HG02623 (cell line): ENCODE measurements around the gene NHLRC4.

Experiments used
- ATAC-seq: cut with Tn5 transposase; IDR thresholded peaks from one replicate; pipeline ENCODE4 v1.9.1; 2021; ENCODE audit warnings: moderate library complexity; ENCODE audit not compliant: unreplicated experiment

NHLRC4 gene

GRCh38 chr16:530111-530817, 36.5 kb upstream of the NHLRC4 start:
- ATAC-seq, result no peak

DNA sequence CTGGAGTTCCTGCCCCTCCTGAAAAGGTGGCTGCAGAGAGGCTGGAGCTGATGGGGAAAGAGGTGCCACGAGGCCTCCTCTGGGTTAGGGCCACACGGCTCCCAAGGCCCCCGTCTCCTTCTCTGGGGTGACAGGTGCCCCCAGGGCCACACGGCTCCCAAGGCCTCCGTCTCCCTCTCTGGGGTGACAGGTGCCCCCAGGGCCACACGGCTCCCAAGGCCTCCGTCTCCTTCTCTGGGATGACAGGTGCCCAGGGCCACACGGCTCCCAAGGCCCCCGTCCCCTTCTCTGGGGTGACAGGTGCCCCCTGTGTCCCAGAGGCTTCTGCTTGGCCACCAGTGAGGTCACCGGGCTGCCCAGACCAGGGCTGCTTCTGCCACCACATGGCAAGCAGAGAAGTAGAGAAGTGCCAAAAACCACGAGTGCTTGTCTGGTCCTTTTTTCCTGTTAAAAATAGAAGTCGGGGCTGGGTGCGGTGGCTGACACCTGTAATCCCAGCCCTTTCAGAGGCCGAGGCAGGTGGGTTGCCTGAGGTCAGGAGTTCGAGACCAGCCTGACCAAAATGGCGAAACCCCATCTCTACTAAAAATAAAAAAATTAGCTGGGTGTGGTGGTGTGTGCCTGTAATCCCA, 35.2 kb upstream of the NHLRC4 start:
- no peak for ATAC-seq

- ATAC-seq, result no peak
These were observed 33.2 kb upstream of the NHLRC4 start for GRCh38 chr16:533391-534123.

DNA sequence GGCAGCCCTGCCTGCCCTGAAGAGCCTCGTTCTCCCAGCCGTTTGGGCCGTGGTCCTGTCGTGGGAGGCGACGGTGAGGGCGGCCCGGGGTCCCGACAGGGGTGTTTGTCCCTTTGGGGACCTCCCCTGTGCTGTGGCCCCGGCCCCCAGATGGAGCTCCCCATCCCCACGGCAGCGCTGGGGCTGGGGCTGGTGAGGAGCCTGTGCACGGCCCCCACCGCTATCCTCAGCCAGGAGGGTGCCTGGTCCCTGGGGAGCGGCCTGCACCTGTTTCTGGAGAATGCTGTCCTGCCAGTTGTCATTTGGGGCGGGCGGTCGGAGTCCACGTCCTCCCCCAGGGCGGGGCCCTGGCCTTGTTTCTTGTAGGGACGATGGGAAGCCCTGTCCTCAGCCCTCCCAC, 32.7 kb upstream of the NHLRC4 start:
- no peak for ATAC-seq

GRCh38 chr16:534856-535445, 31.9 kb upstream of the NHLRC4 start:
- no peak for ATAC-seq

DNA sequence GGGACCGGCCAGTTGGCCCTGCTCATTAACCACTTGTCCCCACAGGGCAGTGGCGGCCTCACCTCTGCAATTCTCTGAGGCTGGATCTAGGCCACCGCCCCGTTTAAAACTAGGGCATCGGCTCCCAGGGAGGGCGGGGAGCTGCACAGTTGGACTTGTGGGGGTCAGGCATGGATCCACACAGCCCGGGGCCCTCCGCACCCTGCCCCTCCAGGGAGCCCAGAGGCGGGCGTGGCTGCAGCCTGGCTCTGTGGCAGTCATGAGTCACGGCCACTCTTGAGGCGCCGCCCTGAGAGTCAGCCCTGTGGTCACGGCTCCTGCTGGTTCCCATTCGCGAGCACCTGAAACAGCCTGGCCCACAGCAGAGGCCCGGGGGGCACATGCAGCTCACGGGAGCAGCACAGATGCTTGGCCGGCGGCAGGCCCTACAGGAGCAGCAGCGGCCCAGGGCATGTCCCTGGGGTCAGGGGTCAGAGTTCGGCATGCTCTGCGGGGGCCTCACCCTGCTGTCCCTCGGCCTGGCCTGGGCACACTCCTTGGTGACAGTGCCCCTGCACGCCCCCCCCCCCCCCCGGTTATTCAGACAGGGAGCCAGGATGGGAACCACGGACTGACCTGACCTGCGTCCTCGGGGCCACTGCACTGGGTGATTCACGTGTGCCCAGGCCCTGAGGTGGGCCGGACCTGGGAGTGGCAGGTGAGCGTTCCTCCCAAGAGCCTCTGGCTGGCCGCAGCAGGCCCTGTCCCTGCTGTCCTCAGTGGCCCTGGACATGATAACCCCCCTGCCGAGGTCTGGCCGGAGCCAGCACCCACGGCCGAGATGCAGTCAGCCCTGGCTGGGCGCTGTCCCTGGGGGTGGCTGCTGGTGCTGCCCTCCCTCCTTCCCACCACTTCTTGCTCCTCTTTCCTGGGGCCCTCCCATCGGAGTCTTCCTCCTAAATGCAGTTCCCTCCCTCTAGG, 31.1 kb upstream of the NHLRC4 start:
- ATAC-seq, result no peak

GRCh38 chr16:536746-537145, 30.1 kb upstream of the NHLRC4 start:
- no peak for ATAC-seq

DNA sequence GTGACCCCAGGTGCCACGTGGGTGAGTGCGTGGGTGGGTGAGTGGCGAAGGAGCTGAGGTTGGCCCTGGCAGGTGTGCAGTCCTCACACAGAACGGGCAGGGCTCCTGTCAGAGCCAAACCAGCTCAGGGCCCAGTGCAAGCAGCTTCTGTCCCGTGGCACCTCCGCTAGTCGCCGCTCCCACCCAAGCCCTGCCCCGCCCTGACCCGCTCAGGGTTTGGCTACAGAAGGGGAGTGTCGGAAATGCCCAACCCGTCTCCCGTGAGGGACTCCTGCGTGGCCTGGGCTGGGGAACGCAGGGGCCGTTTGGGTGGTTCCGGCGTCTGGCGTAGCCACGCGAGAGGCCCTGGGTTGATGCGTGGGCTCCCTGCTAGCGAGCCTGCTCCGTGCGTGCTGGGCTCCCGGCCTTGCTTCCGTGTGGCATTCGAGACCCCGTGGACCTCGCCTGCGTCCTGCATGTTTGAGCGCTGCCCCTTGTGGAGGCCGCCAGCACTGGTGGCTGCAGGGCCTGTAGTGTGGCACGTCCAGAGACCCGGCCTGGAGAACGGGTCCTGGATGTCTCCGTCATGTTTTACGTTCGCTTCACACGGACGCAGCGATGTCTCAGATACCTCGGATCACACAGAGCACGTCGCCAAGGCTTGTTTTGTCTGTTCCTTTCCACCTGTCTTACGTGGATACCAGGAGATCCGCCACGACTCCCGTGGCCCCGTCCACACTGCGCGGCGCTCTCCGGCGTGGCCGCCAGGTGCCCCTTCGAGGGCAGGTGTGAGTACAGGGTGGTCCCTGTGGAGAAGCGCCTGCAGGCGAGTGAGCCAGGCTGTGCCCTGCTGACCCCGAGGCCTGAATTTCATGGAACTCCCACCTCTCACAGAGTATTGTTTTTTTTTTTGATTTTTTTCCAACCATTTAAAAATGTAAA, 29.1 kb upstream of the NHLRC4 start:
- ATAC-seq, result no peak

DNA sequence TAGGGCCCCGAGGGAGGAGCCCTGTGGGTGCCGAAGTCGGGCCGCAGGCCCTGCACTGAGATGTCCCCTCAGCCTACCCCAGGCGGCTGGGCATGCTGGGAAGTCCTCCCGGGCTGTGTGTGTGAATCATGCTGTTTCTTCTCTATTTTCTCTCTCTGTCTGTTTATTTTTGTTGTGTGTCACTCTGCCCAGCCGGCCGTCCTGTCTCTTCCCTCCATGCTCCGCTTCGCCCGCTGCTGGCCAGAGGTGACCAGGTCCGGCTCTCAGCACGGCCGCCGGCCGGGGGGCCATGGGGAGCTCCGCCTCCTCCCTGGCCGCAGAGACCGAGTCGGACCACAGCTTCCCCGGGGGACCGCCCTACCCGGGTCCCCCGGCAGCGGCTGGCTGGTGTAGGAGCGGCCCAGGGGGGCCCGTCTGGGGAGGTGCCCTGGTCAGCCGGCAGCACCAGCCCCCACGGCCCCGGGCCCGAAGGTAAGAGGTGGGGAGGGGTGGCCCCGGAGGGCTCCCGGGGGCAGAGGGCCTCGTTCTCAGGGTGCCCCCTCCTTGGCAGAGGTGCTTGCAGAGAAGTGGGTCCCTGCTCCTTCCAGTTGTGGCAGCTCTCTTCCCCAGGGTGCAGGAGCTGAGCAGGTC, 26.8 kb upstream of the NHLRC4 start:
- no peak for ATAC-seq

GRCh38 chr16:540645-541340, 26.0 kb upstream of the NHLRC4 start:
- no peak for ATAC-seq

DNA sequence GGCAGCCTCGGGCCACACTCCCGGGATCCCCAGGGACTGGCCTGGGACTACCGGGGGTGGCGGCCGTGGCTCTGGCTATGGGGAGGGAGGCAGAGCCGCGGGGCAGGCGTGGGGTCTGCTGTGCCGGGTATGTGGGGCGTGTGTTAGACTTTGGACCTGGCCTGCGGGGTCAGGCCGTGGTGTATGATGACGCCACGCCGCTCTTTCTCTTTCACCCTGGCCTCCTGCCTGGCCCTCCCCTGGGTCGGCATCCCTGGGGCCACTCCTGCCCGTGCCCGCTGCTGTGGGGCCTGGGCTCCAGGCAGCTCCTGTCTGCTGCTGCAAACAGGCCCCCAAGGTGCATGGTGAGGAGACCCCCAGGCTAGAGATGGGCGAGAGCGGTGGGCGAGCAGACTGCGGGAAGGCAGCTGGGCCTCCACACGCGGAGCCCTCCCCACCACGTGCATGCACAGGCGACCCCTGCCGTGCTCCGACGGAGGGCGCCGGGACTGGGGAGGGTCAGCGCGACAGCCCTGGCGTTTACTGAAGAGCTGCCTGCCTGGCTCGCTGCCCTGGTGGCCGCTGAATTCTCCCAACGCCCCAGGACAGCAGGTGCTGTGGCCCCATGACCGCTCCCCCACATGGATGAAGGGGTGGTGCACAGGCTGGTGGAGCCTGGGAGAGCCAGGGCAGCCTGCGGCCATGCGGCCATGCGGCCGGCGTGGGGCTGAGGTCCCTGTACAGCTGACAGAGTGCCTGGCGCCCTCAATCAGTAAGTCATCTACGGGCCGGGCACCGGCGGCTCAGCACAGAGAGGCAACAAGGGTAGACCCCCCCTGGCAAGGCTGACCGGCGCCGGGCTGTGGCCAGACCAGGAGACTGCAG, 23.3 kb upstream of the NHLRC4 start:
- ATAC-seq, result no peak

- no peak for ATAC-seq
These were observed 22.3 kb upstream of the NHLRC4 start for GRCh38 chr16:544517-544916.

GRCh38 chr16:546909-547770, 19.7 kb upstream of the NHLRC4 start:
- ATAC-seq, result no peak

- no peak for ATAC-seq
These were observed 18.2 kb upstream of the NHLRC4 start for GRCh38 chr16:548586-548985.

- ATAC-seq, result no peak
These were observed 17.1 kb upstream of the NHLRC4 start for GRCh38 chr16:549544-550263.

DNA sequence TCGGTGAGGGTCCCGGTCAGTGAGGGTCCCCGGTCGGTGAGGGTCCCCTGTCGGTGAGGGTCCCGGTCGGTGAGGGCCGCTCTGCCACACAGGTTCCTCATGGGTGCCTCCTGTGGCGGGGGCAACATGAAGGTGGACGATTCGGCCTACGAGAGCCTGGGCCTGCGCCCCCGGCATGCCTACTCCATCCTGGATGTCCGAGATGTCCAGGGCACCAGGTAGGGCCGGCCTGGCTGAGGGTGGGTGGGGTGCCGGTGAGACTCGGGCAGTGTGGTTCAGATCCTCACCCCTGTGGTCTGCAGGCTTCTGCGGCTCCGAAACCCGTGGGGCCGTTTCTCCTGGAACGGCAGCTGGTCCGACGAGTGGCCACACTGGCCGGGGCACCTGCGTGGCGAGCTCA, 15.6 kb upstream of the NHLRC4 start:
- ATAC-seq, result no peak
